HepG2 (cell line): ENCODE results near the gene APOC3. TPM values are rescaled to one million over a fixed set of nuclear protein-coding genes. Genes with fewer than 3 reads are reported as not detected.

Experiments used
- DRAP1 ChIP-seq: IDR thresholded peaks from 2 replicates; pipeline ENCODE4 v1.6.1; 2016; ENCODE audit warnings: missing genetic modification reagents, missing compliant biosample characterization
- FOXK2 ChIP-seq: fragments of 450-650 bp; IDR thresholded peaks from 2 replicates; pipeline ENCODE4 v1.6.1; 2016
- LCORL ChIP-seq, 2 experiments: fragments of 450-650 bp in 1 of 2; sonication (generic) in 1 of 2; formaldehyde crosslinking in 1 of 2; IDR thresholded peaks; 2 replicates each; pipeline versions ENCODE4 v1.5.0 to v1.6.1; 2017 to 2020; ENCODE audit warnings: antibody characterized with exemption in 1 of 2, missing genetic modification reagents in 1 of 2
- MED13 ChIP-seq: sonication (generic); formaldehyde crosslinking; IDR thresholded peaks from 2 replicates; pipeline ENCODE4 v1.5.0; 2020; ENCODE audit warnings: missing genetic modification reagents
- NFIB ChIP-seq: sonication (generic); formaldehyde crosslinking; IDR thresholded peaks from 2 replicates; pipeline ENCODE4 v1.9.0; 2021; ENCODE audit warnings: missing genetic modification reagents, mild to moderate bottlenecking, borderline replicate concordance
- SMAD1 ChIP-seq: sonication (generic); formaldehyde crosslinking; IDR thresholded peaks from 2 replicates; pipeline ENCODE4 v1.4.0; 2020; ENCODE audit warnings: missing genetic modification reagents, low read depth, mild to moderate bottlenecking, borderline replicate concordance
- SMAD3 ChIP-seq: sonication (generic); formaldehyde crosslinking; IDR thresholded peaks from 2 replicates; pipeline ENCODE4 v1.4.0; 2020; ENCODE audit warnings: missing genetic modification reagents
- SNRNP70 ChIP-seq: fragments of 200-400 bp; formaldehyde crosslinking; IDR thresholded peaks from 2 replicates; pipeline ENCODE4 v1.6.1; 2017; ENCODE audit warnings: mild to moderate bottlenecking, low read depth, low read length, moderate library complexity
- YEATS2 ChIP-seq: sonication (generic); formaldehyde crosslinking; IDR thresholded peaks from 2 replicates; pipeline ENCODE4 v1.4.0; 2020; ENCODE audit warnings: missing genetic modification reagents, borderline replicate concordance
- ZBTB34 ChIP-seq: sonication (generic); formaldehyde crosslinking; IDR thresholded peaks from 2 replicates; pipeline ENCODE4 v1.8.0; 2022; ENCODE audit warnings: mild to moderate bottlenecking, missing genetic modification reagents
- ZBTB42 ChIP-seq: sonication (generic); formaldehyde crosslinking; IDR thresholded peaks from 2 replicates; pipeline ENCODE4 v1.5.0; 2020; ENCODE audit warnings: mild to moderate bottlenecking, missing genetic modification reagents
- ZBTB43 ChIP-seq: sonication (generic); formaldehyde crosslinking; conservative IDR thresholded peaks from 2 replicates; pipeline ENCODE4 v1.4.0; 2020; ENCODE audit warnings: missing genetic modification reagents
- ZNF552 ChIP-seq: sonication (generic); formaldehyde crosslinking; IDR thresholded peaks from 2 replicates; pipeline ENCODE4 v1.9.0; 2022; ENCODE audit warnings: missing genetic modification reagents, mild to moderate bottlenecking, borderline replicate concordance
- polyA plus RNA-seq, 8 experiments: library from polyadenylated mRNA; depleted of rRNA in 3 of 8; stranded (reverse) in 7 of 8; unstranded in 1 of 8; fragments of >200 nt; fragmentation: Illumina TruSeq in 4 of 8; extraction: Trizol in 4 of 8; gene quantifications; 2 replicates each; pipeline versions ENCODE4 v1.2.1 to v1.2.3, GENCODE V29; 2011 to 2016; ENCODE audit warnings: low read depth in 4 of 8, missing spikeins in 1 of 8, mixed read lengths in 1 of 8; ENCODE audit not compliant: insufficient read depth in 1 of 8
- total RNA-seq, 5 experiments: library from RNA; depleted of rRNA; stranded (reverse); fragments of >200 nt; fragmentation: Illumina TruSeq; extraction: Trizol; gene quantifications; 2 replicates each; pipeline ENCODE4 v1.2.3, GENCODE V29; 2016; ENCODE audit warnings: low read depth in 1 of 5
- TF ChIP-seq, protein P1 (sequence below): sonication (generic); formaldehyde crosslinking; IDR thresholded peaks from 2 replicates; pipeline ENCODE4 v1.8.0; 2022; ENCODE audit warnings: mild to moderate bottlenecking, missing genetic modification reagents, borderline replicate concordance
- TF ChIP-seq, protein P2 (sequence below): sonication (generic); formaldehyde crosslinking; IDR thresholded peaks from 2 replicates; pipeline ENCODE4 v1.5.0; 2020; ENCODE audit warnings: mild to moderate bottlenecking, missing genetic modification reagents, borderline replicate concordance
- TF ChIP-seq, protein P3 (sequence below): sonication (generic); formaldehyde crosslinking; IDR thresholded peaks from 2 replicates; pipeline ENCODE4 v1.4.0; 2020; ENCODE audit warnings: missing genetic modification reagents, mild to moderate bottlenecking, borderline replicate concordance
- TF ChIP-seq, protein P4 (sequence below): conservative IDR thresholded peaks from 2 replicates; pipeline ENCODE4 v1.6.1; 2018; ENCODE audit warnings: missing genetic modification reagents

Gene APOC3
- total and polyA plus RNA-seq, 2 of the 13 experiments (the other 11 are each of a cell fraction or from before 2014, with no cell fraction given), result 314 to 687 TPM

- TF ChIP-seq, protein P1, sequence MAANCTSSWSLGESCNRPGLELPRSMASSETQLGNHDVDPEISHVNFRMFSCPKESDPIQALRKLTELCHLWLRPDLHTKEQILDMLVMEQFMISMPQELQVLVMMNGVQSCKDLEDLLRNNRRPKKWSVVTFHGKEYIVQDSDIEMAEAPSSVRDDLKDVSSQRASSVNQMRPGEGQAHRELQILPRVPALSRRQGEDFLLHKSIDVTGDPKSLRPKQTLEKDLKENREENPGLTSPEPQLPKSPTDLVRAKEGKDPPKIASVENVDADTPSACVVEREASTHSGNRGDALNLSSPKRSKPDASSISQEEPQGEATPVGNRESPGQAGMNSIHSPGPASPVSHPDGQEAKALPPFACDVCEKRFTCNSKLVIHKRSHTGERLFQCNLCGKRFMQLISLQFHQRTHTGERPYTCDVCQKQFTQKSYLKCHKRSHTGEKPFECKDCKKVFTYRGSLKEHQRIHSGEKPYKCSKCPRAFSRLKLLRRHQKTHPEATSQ (CRISPR knock-in tag), result peak; percentile 91; the same call in 1 of the 2 replicates
- TF ChIP-seq ZBTB34 (CRISPR knock-in tag), result peak; percentile 81; the same call in 1 of the 2 replicates
- peak; percentile 35; the same call in 1 of the 2 replicates for TF ChIP-seq DRAP1 (CRISPR knock-in tag)
- TF ChIP-seq, protein P2, sequence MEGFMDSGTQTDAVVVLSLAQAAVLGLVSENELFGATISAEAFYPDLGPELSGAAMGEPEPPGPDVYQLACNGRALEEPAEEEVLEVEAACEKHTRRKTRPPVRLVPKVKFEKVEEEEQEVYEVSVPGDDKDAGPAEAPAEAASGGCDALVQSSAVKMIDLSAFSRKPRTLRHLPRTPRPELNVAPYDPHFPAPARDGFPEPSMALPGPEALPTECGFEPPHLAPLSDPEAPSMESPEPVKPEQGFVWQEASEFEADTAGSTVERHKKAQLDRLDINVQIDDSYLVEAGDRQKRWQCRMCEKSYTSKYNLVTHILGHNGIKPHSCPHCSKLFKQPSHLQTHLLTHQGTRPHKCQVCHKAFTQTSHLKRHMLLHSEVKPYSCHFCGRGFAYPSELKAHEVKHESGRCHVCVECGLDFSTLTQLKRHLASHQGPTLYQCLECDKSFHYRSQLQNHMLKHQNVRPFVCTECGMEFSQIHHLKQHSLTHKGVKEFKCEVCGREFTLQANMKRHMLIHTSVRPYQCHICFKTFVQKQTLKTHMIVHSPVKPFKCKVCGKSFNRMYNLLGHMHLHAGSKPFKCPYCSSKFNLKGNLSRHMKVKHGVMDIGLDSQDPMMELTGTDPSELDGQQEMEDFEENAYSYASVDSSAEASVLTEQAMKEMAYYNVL, result peak; percentile 78; the same call in 1 of the 2 replicates
- no peak; the same call in 1 of the 2 replicates for TF ChIP-seq ZBTB42 (CRISPR knock-in tag)
- TF ChIP-seq, protein P3, sequence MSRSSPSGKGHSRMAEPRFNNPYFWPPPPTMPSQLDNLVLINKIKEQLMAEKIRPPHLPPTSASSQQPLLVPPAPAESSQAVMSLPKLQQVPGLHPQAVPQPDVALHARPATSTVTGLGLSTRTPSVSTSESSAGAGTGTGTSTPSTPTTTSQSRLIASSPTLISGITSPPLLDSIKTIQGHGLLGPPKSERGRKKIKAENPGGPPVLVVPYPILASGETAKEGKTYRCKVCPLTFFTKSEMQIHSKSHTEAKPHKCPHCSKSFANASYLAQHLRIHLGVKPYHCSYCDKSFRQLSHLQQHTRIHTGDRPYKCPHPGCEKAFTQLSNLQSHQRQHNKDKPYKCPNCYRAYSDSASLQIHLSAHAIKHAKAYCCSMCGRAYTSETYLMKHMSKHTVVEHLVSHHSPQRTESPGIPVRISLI (CRISPR knock-in tag), result peak; percentile 48; the same call in 1 of the 2 replicates
- peak; percentile 93; the same call in 1 of the 2 replicates for TF ChIP-seq MED13 (CRISPR knock-in tag)
- TF ChIP-seq LCORL (IDR thresholded peaks at IDR 0.05), result peak; percentile 30; the same call in 1 of the 2 replicates
- TF ChIP-seq LCORL (CRISPR knock-in tag; IDR thresholded peaks at IDR 0.05), result peak; percentile 78; the same call in 1 of the 2 replicates
- peak; percentile 55 for TF ChIP-seq FOXK2
- 0 out of 2 replicates have a peak, but pooled peaks have one; percentile 23 for TF ChIP-seq SMAD1 (CRISPR knock-in tag)
- TF ChIP-seq SMAD3 (CRISPR knock-in tag), result peak; percentile 66; the same call in 1 of the 2 replicates
- no peak for TF ChIP-seq NFIB (CRISPR knock-in tag)
- TF ChIP-seq SNRNP70, result no peak
- TF ChIP-seq YEATS2, result 0 out of 2 replicates have a peak, but pooled peaks have one; percentile 12
- TF ChIP-seq, protein P4, sequence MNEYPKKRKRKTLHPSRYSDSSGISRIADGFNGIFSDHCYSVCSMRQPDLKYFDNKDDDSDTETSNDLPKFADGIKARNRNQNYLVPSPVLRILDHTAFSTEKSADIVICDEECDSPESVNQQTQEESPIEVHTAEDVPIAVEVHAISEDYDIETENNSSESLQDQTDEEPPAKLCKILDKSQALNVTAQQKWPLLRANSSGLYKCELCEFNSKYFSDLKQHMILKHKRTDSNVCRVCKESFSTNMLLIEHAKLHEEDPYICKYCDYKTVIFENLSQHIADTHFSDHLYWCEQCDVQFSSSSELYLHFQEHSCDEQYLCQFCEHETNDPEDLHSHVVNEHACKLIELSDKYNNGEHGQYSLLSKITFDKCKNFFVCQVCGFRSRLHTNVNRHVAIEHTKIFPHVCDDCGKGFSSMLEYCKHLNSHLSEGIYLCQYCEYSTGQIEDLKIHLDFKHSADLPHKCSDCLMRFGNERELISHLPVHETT (CRISPR knock-in tag), result peak; percentile 43
- TF ChIP-seq ZNF552, result no peak
- peak; percentile 95 for TF ChIP-seq ZBTB43 (CRISPR knock-in tag)
These were observed 21.2 kb upstream of the APOC3 start (continued) for GRCh38 chr11:116808262-116809175.
